Heart left ventricle (tissue), 16 donors: ENCODE measurements around the gene NFE2L2. TPM values are rescaled to one million over a fixed set of nuclear protein-coding genes. Genes with fewer than 3 reads are reported as not detected.

ENCODE experiments used
- ATAC-seq, 4 donors: fragments of 200-7000 bp; cut with Tn5 transposase; one replicate each; pipeline ENCODE4 v1.9.1; 2020 to 2022; ENCODE audit warnings: moderate library complexity in 4 of 4, mild to moderate bottlenecking in 3 of 4, moderate number of reproducible peaks in 1 of 4
- DNase-seq, 5 donors: peaks; one replicate each; pipeline ENCODE4 v3.0.0-alpha.2; 2020
- H3K27ac ChIP-seq, 12 donors: fragments of 200-600 bp; sonication (generic) in 4 of 12; one replicate each; pipeline versions ENCODE4 v1.5.0 to v1.8.0; 2016 to 2022; ENCODE audit warnings: mild to moderate bottlenecking in 2 of 12
- H3K27me3 ChIP-seq, 9 donors: fragments of 200-600 bp; sonication (generic) in 2 of 9; one replicate each; pipeline versions ENCODE4 v1.5.1 to v1.8.0; 2016 to 2022; ENCODE audit warnings: mild to moderate bottlenecking in 3 of 9
- H3K36me3 ChIP-seq, 9 donors: fragments of 200-600 bp; sonication (generic) in 2 of 9; one replicate each; pipeline versions ENCODE4 v1.5.0 to v1.8.0; 2018 to 2022; ENCODE audit warnings: mild to moderate bottlenecking in 2 of 9
- H3K4me1 ChIP-seq, 12 donors: fragments of 200-600 bp; sonication (generic) in 4 of 12; one replicate each; pipeline versions ENCODE4 v1.5.0 to v1.8.0; 2016 to 2022; ENCODE audit warnings: mild to moderate bottlenecking in 3 of 12
- H3K4me3 ChIP-seq, 12 donors: fragments of 200-600 bp; sonication (generic) in 4 of 12; one replicate each; pipeline versions ENCODE4 v1.5.0 to v1.8.0; 2017 to 2022; ENCODE audit warnings: mild to moderate bottlenecking in 9 of 12, moderate library complexity in 4 of 12
- H3K9me3 ChIP-seq, 12 donors: fragments of 200-600 bp; sonication (generic) in 4 of 12; one replicate each; pipeline versions ENCODE4 v1.5.0 to v1.8.0; 2016 to 2022; ENCODE audit warnings: mild to moderate bottlenecking in 1 of 12
- POLR2A ChIP-seq, 2 donors: fragments of 450-650 bp; IDR thresholded peaks; one replicate each; pipeline ENCODE4 v1.6.1; 2017; ENCODE audit warnings: antibody characterized with exemption in 2 of 2, mild to moderate bottlenecking in 2 of 2, moderate library complexity in 2 of 2
- intact Hi-C, 10 donors: fragments of 100-400 bp; cut with DNase I; formaldehyde crosslinking; loops; one replicate each; pipeline versions ENCODE4 v1.11.1 to v1.14.2; 2022
- microRNA-seq, 4 donors: library from miRNA; unstranded; fragments of <30 nt; microRNA quantifications; one replicate each; pipeline versions ENCODE4 to v1.2.0, GENCODE V29; 2017 to 2020
- polyA plus RNA-seq, 2 donors: library from polyadenylated mRNA; stranded (reverse); fragments of 200-250 nt; gene quantifications; one replicate each; pipeline ENCODE4 v1.2.3, GENCODE V29; 2013
- total RNA-seq, 9 donors: library from RNA; depleted of rRNA in 2 of 9; stranded (reverse); fragments of >200 nt in 2 of 9; fragmentation: NEBNext Ultra II Directional in 3 of 9; extraction: Animal tissue kit (Norgen Biotek cat#: 25700) in 3 of 9; gene quantifications; one replicate each; pipeline versions ENCODE4 v1.1.0 to v1.2.4, GENCODE V29; 2016 to 2023
- TF ChIP-seq, protein P1 (sequence below), 12 donors: fragments of 200-600 bp; sonication (generic) in 4 of 12; IDR thresholded peaks; one replicate each; pipeline versions ENCODE4 v1.5.0 to v1.8.0; 2018 to 2022; ENCODE audit warnings: antibody characterized with exemption in 12 of 12, mild to moderate bottlenecking in 5 of 12
- donor health status: ischemic (EF 13 %, LVEDD 7.1; RV severe dilation, severe dysfunction).
- donor health status: healthy with polysubstance abuse.
- donor health status: DM: no; HTN: yes; CAD: no.
- donor health status: DM: no; HTN: no; CAD: no.
- donor health status: ischemic (EF 25% LVEDD 6.9; RV normal size, moderate dysfunction).
- donor health status: ischemic (EF 25% LVEDD 5.7; RV mildly dilated, moderate dysfunction).
- donor health status: healthy.
- donor health status: DM: yes; HTN: yes; CAD: no.
- donor health status: ischemic (EF 35%, LVEDD 5.7; RV mildly dilated, moderate dysfunction).
- donor health status: nonischemic (EF 11% LVEDD 7.7; RV severe dilation, severe dysfunction).
- donor health status: DM: yes; HTN: yes; CAD: no.
- donor health status: PGD.
- donor health status: ischemic (EF 29% LVEDD 5.4; RV normal size, mild dysfunction).
- donor health status: nonischemic (EF 23%, LVEDD 6.1; RV moderate dilation, normal function).

Gene NFE2L2
- total and polyA plus RNA-seq, 11 donors: 17.0 to 82.5 (median 54.8) TPM

DNA sequence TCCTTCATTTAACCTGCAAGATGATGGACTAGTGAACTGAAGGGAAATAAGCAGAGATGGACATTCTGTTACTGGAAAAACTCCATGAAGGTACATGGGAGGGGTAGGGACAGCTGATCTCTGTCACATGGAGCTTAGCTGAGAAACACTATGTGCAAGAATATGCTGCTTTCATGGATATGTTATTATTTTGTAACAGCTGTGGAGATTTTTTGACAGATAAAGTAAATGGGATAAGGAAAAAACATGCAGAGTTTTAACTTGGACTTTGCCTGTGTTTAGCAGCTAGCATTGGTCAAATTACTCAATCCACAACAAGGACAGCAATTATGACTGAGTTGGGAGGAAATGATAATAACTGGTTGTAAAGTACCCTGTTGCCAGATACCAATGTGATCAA lies 80.7 kb downstream of the NFE2L2 start:
- Histone ChIP-seq H3K36me3 (no peaks in the 10 kb centered on the region), H3K4me3 (no peak overlapping the region), H3K27ac (no peak overlapping the region), H3K9me3 (no peaks in the 10 kb centered on the region), H3K27me3 (no peaks in the 10 kb centered on the region), H3K4me1 (peaks cover 0 to 7% (median 0%) of the 10 kb centered on the region in 12 donors)
- TF ChIP-seq, protein P1, sequence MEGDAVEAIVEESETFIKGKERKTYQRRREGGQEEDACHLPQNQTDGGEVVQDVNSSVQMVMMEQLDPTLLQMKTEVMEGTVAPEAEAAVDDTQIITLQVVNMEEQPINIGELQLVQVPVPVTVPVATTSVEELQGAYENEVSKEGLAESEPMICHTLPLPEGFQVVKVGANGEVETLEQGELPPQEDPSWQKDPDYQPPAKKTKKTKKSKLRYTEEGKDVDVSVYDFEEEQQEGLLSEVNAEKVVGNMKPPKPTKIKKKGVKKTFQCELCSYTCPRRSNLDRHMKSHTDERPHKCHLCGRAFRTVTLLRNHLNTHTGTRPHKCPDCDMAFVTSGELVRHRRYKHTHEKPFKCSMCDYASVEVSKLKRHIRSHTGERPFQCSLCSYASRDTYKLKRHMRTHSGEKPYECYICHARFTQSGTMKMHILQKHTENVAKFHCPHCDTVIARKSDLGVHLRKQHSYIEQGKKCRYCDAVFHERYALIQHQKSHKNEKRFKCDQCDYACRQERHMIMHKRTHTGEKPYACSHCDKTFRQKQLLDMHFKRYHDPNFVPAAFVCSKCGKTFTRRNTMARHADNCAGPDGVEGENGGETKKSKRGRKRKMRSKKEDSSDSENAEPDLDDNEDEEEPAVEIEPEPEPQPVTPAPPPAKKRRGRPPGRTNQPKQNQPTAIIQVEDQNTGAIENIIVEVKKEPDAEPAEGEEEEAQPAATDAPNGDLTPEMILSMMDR (IDR thresholded peaks at IDR 0.05): no peak
- no peak for TF ChIP-seq POLR2A (IDR thresholded peaks at IDR 0.05)
- ATAC-seq (no peak), DNase-seq (no peak)
- intact Hi-C loops: no loop called here

Small RNA genes within 50 kb of the gene (microRNA-seq; reads per million reads assigned to microRNA genes)
- gene MIR3128: 0 reads per million in 4 donors
- 0 to 0.19 (median 0) reads per million in 4 donors for gene MIR6512

Other genes with a start within 250 kb of the NFE2L2 start
- 100 to 1,000 TPM in 1 of 9 donors, 10 to 100 TPM in 8; 12.7 to 110 (median 73.3) TPM for gene HNRNPA3, start 51.9 kb downstream of the NFE2L2 start, total RNA-seq
- 100 to 1,000 TPM in 1 of 2 donors, 10 to 100 TPM in 1; 64.6 to 134 TPM for gene HNRNPA3, start 51.9 kb downstream of the NFE2L2 start, polyA plus RNA-seq
- 10 to 100 TPM; 19.7 to 36.6 (median 26.2) TPM for gene AGPS, start 128.0 kb upstream of the NFE2L2 start, total RNA-seq
- 10 to 100 TPM in 1 of 2 donors, 1 to 10 TPM in 1; 4.2 to 15.6 TPM for gene AGPS, start 128.0 kb upstream of the NFE2L2 start, polyA plus RNA-seq